Measurements from ENCODE around the gene GALNT15.

DNA sequence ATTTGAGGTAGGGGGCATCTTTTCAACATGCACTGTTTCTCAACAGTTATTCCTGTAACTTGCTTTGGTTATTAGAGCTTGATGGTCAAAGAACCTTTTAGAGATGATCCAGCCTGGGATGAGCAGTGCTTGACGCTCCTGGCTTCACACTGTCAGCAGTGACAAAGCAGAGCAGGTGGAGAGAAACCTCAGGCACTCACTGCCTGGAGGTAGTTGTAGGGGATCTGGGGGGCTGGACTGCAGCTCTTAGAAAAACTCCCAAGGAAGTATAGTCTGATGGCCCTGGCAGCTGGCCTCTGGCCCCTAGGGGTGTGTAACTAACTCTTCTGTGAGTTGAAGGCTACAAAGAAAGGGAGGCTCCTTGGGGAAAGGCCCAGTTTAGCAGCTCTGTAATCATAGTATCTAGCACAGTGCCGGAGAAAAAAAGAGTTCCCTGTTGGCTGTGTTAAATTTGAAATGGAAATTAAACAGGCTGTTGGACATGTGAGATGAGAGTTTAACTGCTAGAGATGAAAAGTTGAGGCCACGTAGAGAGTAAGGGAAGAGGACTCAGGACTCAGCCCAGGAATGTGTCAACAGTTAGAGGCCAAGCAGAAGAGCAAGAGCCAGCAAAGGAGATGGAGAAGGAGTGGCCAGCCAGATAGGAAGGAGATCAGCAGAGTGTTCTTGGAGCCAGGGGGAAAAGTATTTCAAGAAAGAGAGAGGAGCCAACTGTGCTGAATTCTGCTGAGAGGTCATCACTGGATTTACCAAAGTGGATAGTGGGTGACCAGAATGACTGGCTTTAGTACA, 104.7 kb downstream of the GALNT15 start:
- TF ChIP-seq, protein P1, sequence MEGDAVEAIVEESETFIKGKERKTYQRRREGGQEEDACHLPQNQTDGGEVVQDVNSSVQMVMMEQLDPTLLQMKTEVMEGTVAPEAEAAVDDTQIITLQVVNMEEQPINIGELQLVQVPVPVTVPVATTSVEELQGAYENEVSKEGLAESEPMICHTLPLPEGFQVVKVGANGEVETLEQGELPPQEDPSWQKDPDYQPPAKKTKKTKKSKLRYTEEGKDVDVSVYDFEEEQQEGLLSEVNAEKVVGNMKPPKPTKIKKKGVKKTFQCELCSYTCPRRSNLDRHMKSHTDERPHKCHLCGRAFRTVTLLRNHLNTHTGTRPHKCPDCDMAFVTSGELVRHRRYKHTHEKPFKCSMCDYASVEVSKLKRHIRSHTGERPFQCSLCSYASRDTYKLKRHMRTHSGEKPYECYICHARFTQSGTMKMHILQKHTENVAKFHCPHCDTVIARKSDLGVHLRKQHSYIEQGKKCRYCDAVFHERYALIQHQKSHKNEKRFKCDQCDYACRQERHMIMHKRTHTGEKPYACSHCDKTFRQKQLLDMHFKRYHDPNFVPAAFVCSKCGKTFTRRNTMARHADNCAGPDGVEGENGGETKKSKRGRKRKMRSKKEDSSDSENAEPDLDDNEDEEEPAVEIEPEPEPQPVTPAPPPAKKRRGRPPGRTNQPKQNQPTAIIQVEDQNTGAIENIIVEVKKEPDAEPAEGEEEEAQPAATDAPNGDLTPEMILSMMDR (IDR thresholded peaks at IDR 0.05; ENCODE audit: low read depth, low read length) = no peak
- no peak for TF ChIP-seq EZH2phosphoT487 (IDR thresholded peaks at IDR 0.05; ENCODE audit: low read depth)
